ENCODE measurements around the gene GPBAR1.
"Not testable (repeated sequence)": the region's sequence is repeated elsewhere in the genome, so short reads cannot be mapped to it uniquely, and the experiment has no call there.

The GPBAR1 gene

GRCh38 chr2:218267259-218267658, 6.4 kb downstream of the GPBAR1 start:
- ATAC-seq (replicated peaks) = no peak
- Mint-ChIP-seq H3K9me3 (no peaks in the 10 kb centered on the region), H3K4me3 (no peak overlapping the region), H3K4me1 (peaks cover 44 to 70% of the 10 kb centered on the region in 2 donors), H3K36me3 (peaks cover 40 to 53% of the 10 kb centered on the region in 2 donors), H3K27me3 (no peaks in the 10 kb centered on the region), H3K27ac (no peak overlapping the region)
- no peak for DNase-seq

GRCh38 chr2:218269900-218270720, 9.3 kb downstream of the GPBAR1 start, which contains the start of the genes AAMP and PNKD:
TSS of gene AAMP (minus strand) at chr2:218270137. CDS start at chr2:218270086, 51 bp downstream.
TSS of gene PNKD (plus strand) at chr2:218270519. CDS start at chr2:218270536, 17 bp downstream.
- Mint-ChIP-seq H3K4me1 (peaks cover 49 to 73% of the 10 kb centered on the region in 2 donors), H3K9me3 (no peaks in the 10 kb centered on the region), H3K27ac (peak within 1 kb of the TSS; percentile 98), H3K36me3 (peaks cover 31 to 51% of the 10 kb centered on the region in 2 donors), H3K4me3 (peak within 1 kb of the TSS; percentile 89 to 99), H3K27me3 (no peaks in the 10 kb centered on the region)
- DNase-seq = peak; percentile 100
- ATAC-seq (replicated peaks) = peak; percentile 88 to 90

- Mint-ChIP-seq H3K27me3 (no peaks in the 10 kb centered on the region), H3K4me3 (peak overlapping the region; percentile 89 to 99), H3K9me3 (no peaks in the 10 kb centered on the region), H3K4me1 (peaks cover 48 to 69% of the 10 kb centered on the region in 2 donors), H3K36me3 (peaks cover 25 to 48% of the 10 kb centered on the region in 2 donors), H3K27ac (peak overlapping the region; percentile 98)
- ATAC-seq (replicated peaks) (no peak), DNase-seq (no peak)
Observed at GRCh38 chr2:218270721-218271486, 10.1 kb downstream of the GPBAR1 start.

- Mint-ChIP-seq H3K36me3 (peaks cover 23 to 46% of the 10 kb centered on the region in 2 donors), H3K4me1 (peaks cover 48 to 69% of the 10 kb centered on the region in 2 donors)
Observed at GRCh38 chr2:218271487-218271797, 10.6 kb downstream of the GPBAR1 start.

GRCh38 chr2:218271865-218272530, 11.2 kb downstream of the GPBAR1 start:
- Mint-ChIP-seq H3K4me1 (peaks cover 45 to 70% of the 10 kb centered on the region in 2 donors), H3K9me3 (no peaks in the 10 kb centered on the region), H3K36me3 (peaks cover 23 to 47% of the 10 kb centered on the region in 2 donors), H3K4me3 (peak overlapping the region; percentile 89 to 99), H3K27ac (peak overlapping the region; percentile 86), H3K27me3 (no peaks in the 10 kb centered on the region)
- ATAC-seq (replicated peaks) (no peak), DNase-seq (no peak)

More at GRCh38 chr2:218271487-218271797, 10.6 kb downstream of the GPBAR1 start:
- DNase-seq (no peak), ATAC-seq (replicated peaks) (no peak)
- Mint-ChIP-seq H3K27me3 (no peaks in the 10 kb centered on the region), H3K9me3 (no peaks in the 10 kb centered on the region), H3K4me3 (peak overlapping the region; percentile 89 to 99), H3K27ac (peak overlapping the region; percentile 42)

- DNase-seq (peak; percentile 77), ATAC-seq (replicated peaks) (peak; percentile 49 to 53)
- Mint-ChIP-seq H3K9me3 (no peaks in the 10 kb centered on the region), H3K4me1 (peaks cover 40 to 69% of the 10 kb centered on the region in 2 donors), H3K27ac (peak overlapping the region; percentile 86), H3K4me3 (peak overlapping the region in 1 of 2 donors; percentile 32), H3K36me3 (peaks cover 21 to 47% of the 10 kb centered on the region in 2 donors), H3K27me3 (no peaks in the 10 kb centered on the region)
Observed at GRCh38 chr2:218272531-218273212, 11.9 kb downstream of the GPBAR1 start.

- H3K4me3 Mint-ChIP-seq; DNase-seq; H3K9me3 Mint-ChIP-seq; H3K27me3 Mint-ChIP-seq; ATAC-seq (replicated peaks): not testable (repeated sequence)
- peak overlapping the region; percentile 86 for H3K27ac Mint-ChIP-seq
- peaks cover 40 to 68% of the 10 kb centered on the region in 2 donors for H3K4me1 Mint-ChIP-seq
- H3K36me3 Mint-ChIP-seq = peaks cover 20 to 50% of the 10 kb centered on the region in 2 donors
Observed at GRCh38 chr2:218273214-218273907, 12.5 kb downstream of the GPBAR1 start.

GRCh38 chr2:218273908-218274249, 13.1 kb downstream of the GPBAR1 start:
- Mint-ChIP-seq H3K36me3 (peaks cover 20 to 52% of the 10 kb centered on the region in 2 donors), H3K4me3 (no peak overlapping the region), H3K4me1 (peaks cover 40 to 67% of the 10 kb centered on the region in 2 donors), H3K27ac (peak overlapping the region; percentile 65), H3K9me3 (no peaks in the 10 kb centered on the region), H3K27me3 (no peaks in the 10 kb centered on the region)
- ATAC-seq (replicated peaks) = no peak
- no peak for DNase-seq

GRCh38 chr2:218274586-218274985, 13.8 kb downstream of the GPBAR1 start:
- Mint-ChIP-seq H3K4me1 (peaks cover 36 to 60% of the 10 kb centered on the region in 2 donors), H3K4me3 (no peak overlapping the region), H3K9me3 (no peaks in the 10 kb centered on the region), H3K36me3 (peaks cover 19 to 54% of the 10 kb centered on the region in 2 donors), H3K27me3 (no peaks in the 10 kb centered on the region), H3K27ac (peak overlapping the region; percentile 69)
- ATAC-seq (replicated peaks) (no peak), DNase-seq (no peak)

GRCh38 chr2:218275371-218276072, 14.7 kb downstream of the GPBAR1 start:
- Mint-ChIP-seq H3K4me1 (peaks cover 41 to 60% of the 10 kb centered on the region in 2 donors), H3K36me3 (peaks cover 26 to 63% of the 10 kb centered on the region in 2 donors), H3K27me3 (no peaks in the 10 kb centered on the region), H3K9me3 (no peaks in the 10 kb centered on the region), H3K27ac (peak overlapping the region; percentile 69), H3K4me3 (no peak overlapping the region)
- DNase-seq = no peak
- no peak for ATAC-seq (replicated peaks)

GRCh38 chr2:218276986-218277755, 16.4 kb downstream of the GPBAR1 start:
- Mint-ChIP-seq H3K36me3 (peaks cover 28 to 63% of the 10 kb centered on the region in 2 donors), H3K9me3 (no peaks in the 10 kb centered on the region), H3K4me3 (no peak overlapping the region), H3K27me3 (no peaks in the 10 kb centered on the region), H3K4me1 (peaks cover 32 to 46% of the 10 kb centered on the region in 2 donors), H3K27ac (peak overlapping the region; percentile 89)
- no peak for ATAC-seq (replicated peaks)
- DNase-seq = no peak

- Mint-ChIP-seq H3K27me3 (no peaks in the 10 kb centered on the region), H3K9me3 (no peaks in the 10 kb centered on the region), H3K4me3 (no peak overlapping the region), H3K27ac (peak overlapping the region; percentile 89), H3K36me3 (peaks cover 29 to 61% of the 10 kb centered on the region in 2 donors), H3K4me1 (peaks cover 30 to 44% of the 10 kb centered on the region in 2 donors)
- no peak for DNase-seq
- ATAC-seq (replicated peaks) = no peak
Observed at GRCh38 chr2:218277921-218278320, 17.1 kb downstream of the GPBAR1 start.
